H1 (cell line): ENCODE data around the gene MSTO1. TPM values are rescaled to one million over a fixed set of nuclear protein-coding genes. Genes with fewer than 3 reads are reported as not detected.

Source experiments
- CTCF ChIA-PET: fragments of 300-600 bp; sonication (Branson Sonifier 250); formaldehyde crosslinking; loops from one replicate; lab custom pipeline; 2021; ENCODE audit not compliant: partially characterized antibody; lab: Charles Lee
- POLR2A ChIA-PET: fragments of 300-600 bp; sonication (Branson Sonifier 250); formaldehyde crosslinking; loops from one replicate; lab custom pipeline; 2021; ENCODE audit warnings: inconsistent platforms; ENCODE audit not compliant: partially characterized antibody; lab: Charles Lee
- DNase-seq, 2 experiments: peaks; one replicate each; pipeline versions ENCODE4 v3.0.0 to v3.0.0-alpha.2; 2010 to 2022; ENCODE audit warnings: low spot score in 2 of 2, low read depth in 1 of 2, mixed read lengths in 1 of 2
- FAIRE-seq: peaks from 2 replicates; lab custom pipeline; 2011; peaks lifted over from hg19 to GRCh38; lab: Jason Lieb, UNC
- H2AFZ ChIP-seq: 2 replicates; pipeline ENCODE4 v1.8.1; 2012; ENCODE audit warnings: low read length, inconsistent platforms
- H2AK5ac ChIP-seq: 2 replicates; pipeline ENCODE4 v1.6.1; 2013; ENCODE audit warnings: low read depth, low read length
- H2BK120ac ChIP-seq: replicated peaks from 2 replicates; pipeline ENCODE3; 2013; ENCODE audit warnings: low read depth, low read length, inconsistent platforms
- H2BK12ac ChIP-seq: 2 replicates; pipeline ENCODE4 v1.6.1; 2013; ENCODE audit warnings: low read depth, low read length
- H2BK15ac ChIP-seq: 2 replicates; pipeline ENCODE4 v1.6.1; 2013; ENCODE audit warnings: low read length
- H2BK20ac ChIP-seq: 2 replicates; pipeline ENCODE4 v1.6.1; 2013; ENCODE audit warnings: low read length
- H2BK5ac ChIP-seq: 2 replicates; pipeline ENCODE4 v1.6.1; 2013; ENCODE audit warnings: low read depth, low read length
- H3K14ac ChIP-seq: 2 replicates; pipeline ENCODE4 v1.6.1; 2013; ENCODE audit warnings: inconsistent platforms; ENCODE audit not compliant: insufficient read length
- H3K18ac ChIP-seq: 2 replicates; pipeline ENCODE4 v1.6.1; 2013; ENCODE audit warnings: low read length; ENCODE audit errors: extremely low read depth
- H3K23ac ChIP-seq: 2 replicates; pipeline ENCODE4 v1.6.1; 2013; ENCODE audit warnings: inconsistent platforms; ENCODE audit not compliant: insufficient read length
- H3K23me2 ChIP-seq: 2 replicates; pipeline ENCODE4 v1.6.1; 2013; ENCODE audit warnings: low read depth, low read length
- H3K27ac ChIP-seq: 2 replicates; pipeline ENCODE4 v1.6.1; 2011; ENCODE audit warnings: low read depth, low read length, inconsistent platforms
- H3K27me3 ChIP-seq, 4 experiments: replicated peaks in 1 of 4; 1 replicate in 1 of 4; 2 replicates in 3 of 4; pipeline versions ENCODE4 v1.6.1 to v1.8.1; 2011 to 2013; ENCODE audit warnings: low read length in 3 of 4, mild to moderate bottlenecking in 3 of 4, inconsistent platforms in 2 of 4, mixed read lengths in 2 of 4, moderate library complexity in 1 of 4; ENCODE audit not compliant: control insufficient read depth in 3 of 4, insufficient read depth in 3 of 4; ENCODE audit errors: extremely low read depth in 1 of 4
- H3K36me3 ChIP-seq, 4 experiments: 2 replicates each; pipeline versions ENCODE4 v1.6.1 to v1.8.1; 2011 to 2013; ENCODE audit warnings: mild to moderate bottlenecking in 4 of 4, low read length in 3 of 4, moderate library complexity in 2 of 4, control low read depth in 1 of 4, inconsistent platforms in 1 of 4; ENCODE audit not compliant: insufficient read depth in 4 of 4, control insufficient read depth in 2 of 4
- H3K4ac ChIP-seq: replicated peaks from 2 replicates; pipeline ENCODE3; 2013; ENCODE audit warnings: low read length, low read depth, mixed read lengths, inconsistent platforms; ENCODE audit not compliant: insufficient read length
- H3K4me1 ChIP-seq, 4 experiments: replicated peaks in 1 of 4; 1 replicate in 1 of 4; 2 replicates in 3 of 4; pipeline versions ENCODE4 v1.6.1 to v1.8.1; 2011 to 2013; ENCODE audit warnings: low read length in 3 of 4, inconsistent platforms in 2 of 4, mixed read lengths in 1 of 4; ENCODE audit not compliant: insufficient read depth in 4 of 4, control insufficient read depth in 3 of 4
- H3K4me2 ChIP-seq, 2 experiments: 2 replicates each; pipeline versions ENCODE4 v1.6.1 to v1.8.1; 2011 to 2013; ENCODE audit warnings: low read depth in 2 of 2, low read length in 2 of 2, control low read depth in 1 of 2, inconsistent platforms in 1 of 2, mild to moderate bottlenecking in 1 of 2; ENCODE audit not compliant: insufficient read depth in 1 of 2
- H3K4me3 ChIP-seq, 4 experiments: fragments of 200-600, 300-600 bp in 1 of 4; sonication (generic), shearing (Covaris generic), sonication (Bioruptor Twin) in 1 of 4; 2 replicates each; pipeline versions ENCODE4 v1.5.1 to v1.8.1; 2011 to 2016; ENCODE audit warnings: low read length in 4 of 4, low read depth in 3 of 4, control low read depth in 2 of 4, inconsistent platforms in 2 of 4, mild to moderate bottlenecking in 2 of 4, mixed read lengths in 1 of 4, moderate library complexity in 1 of 4; ENCODE audit not compliant: insufficient read depth in 2 of 4; ENCODE audit errors: extremely low read depth in 1 of 4
- H3K56ac ChIP-seq: replicated peaks from 2 replicates; pipeline ENCODE3; 2013; ENCODE audit warnings: low read depth, mild to moderate bottlenecking, mixed read lengths, low read length, inconsistent platforms; ENCODE audit not compliant: insufficient read length
- H3K79me1 ChIP-seq: 2 replicates; pipeline ENCODE4 v1.6.1; 2013; ENCODE audit warnings: low read depth, low read length, control low read depth
- H3K79me2 ChIP-seq, 2 experiments: 2 replicates each; pipeline versions ENCODE4 v1.6.1 to v1.8.1; 2012 to 2013; ENCODE audit warnings: low read length in 2 of 2, mild to moderate bottlenecking in 2 of 2, inconsistent platforms in 1 of 2; ENCODE audit not compliant: insufficient read depth in 2 of 2, control insufficient read depth in 1 of 2
- H3K9ac ChIP-seq, 4 experiments: replicated peaks in 1 of 4; 1 replicate in 1 of 4; 2 replicates in 3 of 4; pipeline versions ENCODE4 v1.6.1 to v1.8.1; 2011 to 2013; ENCODE audit warnings: low read depth in 3 of 4, low read length in 3 of 4, control low read depth in 2 of 4, mild to moderate bottlenecking in 2 of 4, moderate library complexity in 2 of 4, inconsistent platforms in 1 of 4; ENCODE audit errors: extremely low read depth in 1 of 4
- H3K9me3 ChIP-seq, 2 experiments: 2 replicates each; pipeline versions ENCODE4 v1.6.1 to v1.8.1; 2012 to 2013; ENCODE audit warnings: mild to moderate bottlenecking in 2 of 2, moderate library complexity in 2 of 2, control low read depth in 1 of 2, inconsistent platforms in 1 of 2, low read depth in 1 of 2, low read length in 1 of 2, mixed read lengths in 1 of 2; ENCODE audit not compliant: insufficient read depth in 2 of 2
- H4K20me1 ChIP-seq, 2 experiments: replicated peaks in 1 of 2; 2 replicates each; pipeline versions ENCODE3 to v1.8.1; 2011 to 2013; ENCODE audit warnings: inconsistent platforms in 2 of 2, low read length in 2 of 2, mild to moderate bottlenecking in 1 of 2; ENCODE audit not compliant: insufficient read depth in 2 of 2, control insufficient read depth in 1 of 2
- H4K5ac ChIP-seq: 2 replicates; pipeline ENCODE4 v1.6.1; 2013; ENCODE audit warnings: low read length, low read depth, mixed read lengths, inconsistent platforms; ENCODE audit not compliant: insufficient read length
- H4K8ac ChIP-seq: 2 replicates; pipeline ENCODE4 v1.8.0; 2013; ENCODE audit warnings: mild to moderate bottlenecking, moderate library complexity, low read length, inconsistent platforms; ENCODE audit not compliant: insufficient read depth; ENCODE audit errors: extremely low read depth
- H4K91ac ChIP-seq: replicated peaks from 2 replicates; pipeline ENCODE3; 2013; ENCODE audit warnings: low read length, mixed read lengths, inconsistent platforms; ENCODE audit not compliant: insufficient read length
- BRCA1 ChIP-seq: IDR thresholded peaks from 2 replicates; pipeline ENCODE4 v1.6.1; 2012; ENCODE audit warnings: low read depth, low read length, improper control_type of control experiment
- CTBP2 ChIP-seq: IDR thresholded peaks from 2 replicates; pipeline ENCODE4 v1.7.0; 2011; ENCODE audit warnings: borderline replicate concordance, mild to moderate bottlenecking, moderate library complexity, mixed read lengths, low read length; ENCODE audit not compliant: insufficient read depth, insufficient read length
- EZH2 ChIP-seq: fragments of 200-600 bp; sonication (generic); IDR thresholded peaks from 2 replicates; pipeline ENCODE4 v1.7.1; 2012; ENCODE audit warnings: low read depth, mild to moderate bottlenecking, moderate library complexity, low read length, inconsistent platforms; ENCODE audit not compliant: severe bottlenecking
- HDAC6 ChIP-seq: IDR thresholded peaks from one replicate; pipeline ENCODE4 v1.7.1; 2012; ENCODE audit warnings: low read depth, mild to moderate bottlenecking, inconsistent platforms, low read length, moderate library complexity
- JUND ChIP-seq: IDR thresholded peaks from 2 replicates; pipeline ENCODE4 v1.6.1; 2011; ENCODE audit warnings: mild to moderate bottlenecking, improper control_type of control experiment, low read length
- NRF1 ChIP-seq: IDR thresholded peaks from 2 replicates; pipeline ENCODE4 v1.6.1; 2011; ENCODE audit warnings: mild to moderate bottlenecking, low read depth, low read length, improper control_type of control experiment
- POLR2A ChIP-seq, 2 experiments: IDR thresholded peaks; 1 replicate in 1 of 2; 2 replicates in 1 of 2; pipeline ENCODE4 v1.6.1; 2011; ENCODE audit warnings: low read depth in 2 of 2, low read length in 2 of 2, mild to moderate bottlenecking in 2 of 2; ENCODE audit errors: control extremely low read depth in 1 of 2
- RFX5 ChIP-seq: IDR thresholded peaks from 2 replicates; pipeline ENCODE4 v1.6.1; 2011; ENCODE audit warnings: low read depth, low read length, improper control_type of control experiment, borderline replicate concordance
- SIN3A ChIP-seq, 2 experiments: IDR thresholded peaks in 1 of 2; conservative IDR thresholded peaks in 1 of 2; 2 replicates each; pipeline ENCODE4 v1.6.1; 2011 to 2012; ENCODE audit warnings: low read length in 2 of 2, improper control_type of control experiment in 1 of 2, low read depth in 1 of 2, mild to moderate bottlenecking in 1 of 2
- WGBS, 2 experiments: shearing (Covaris generic) in 1 of 2; methylation state at CpG; one replicate each; pipeline versions ENCODE4 v1.1.6 to v1.1.7; 2013 to 2015; ENCODE audit warnings: low lambda C conversion rate in 2 of 2, mixed read lengths in 2 of 2, inconsistent platforms in 1 of 2, low coverage in 1 of 2, missing lambda C conversion rate in 1 of 2; ENCODE audit not compliant: insufficient replicate concordance in 2 of 2, insufficient coverage in 1 of 2, insufficient read length in 1 of 2; ENCODE audit errors: extremely low coverage in 1 of 2, missing lambda C conversion rate in 1 of 2; 5-methylcytosine and 5-hydroxymethylcytosine counted together
- polyA plus RNA-seq, 7 experiments: library from polyadenylated mRNA; depleted of rRNA in 3 of 7; stranded (reverse) in 5 of 7; unstranded in 2 of 7; fragments of >200 nt in 5 of 7; fragments of 200-250 nt in 2 of 7; gene quantifications; 1 replicate in 5 of 7; 2 replicates in 1 of 7; 4 replicates in 1 of 7; pipeline versions ENCODE4 v1.2.1 to v1.2.3, GENCODE V29; 2011 to 2013; ENCODE audit warnings: missing spikeins in 2 of 7, mixed read lengths in 2 of 7
- total RNA-seq: library from RNA; stranded (reverse); fragmentation: NEBNext Ultra II Directional; extraction: Animal tissue kit (Norgen Biotek cat#: 25700); gene quantifications from 2 replicates; pipeline ENCODE4 v1.2.1, GENCODE V29; 2021
- TF ChIP-seq, protein P1 (sequence below), 3 experiments: IDR thresholded peaks; 1 replicate in 2 of 3; 2 replicates in 1 of 3; pipeline versions ENCODE4 v1.5.1 to v1.6.1; 2011; ENCODE audit warnings: low read length in 3 of 3, mild to moderate bottlenecking in 3 of 3, inconsistent platforms in 2 of 3, low read depth in 1 of 3, moderate library complexity in 1 of 3; ENCODE audit not compliant: insufficient read depth in 1 of 3; ENCODE audit errors: control extremely low read depth in 1 of 3
- TF ChIP-seq, protein P2 (sequence below): IDR thresholded peaks from 2 replicates; pipeline ENCODE4 v1.6.1; 2011; ENCODE audit warnings: low read depth, mild to moderate bottlenecking, low read length; ENCODE audit not compliant: insufficient read depth

Gene MSTO1
- total and polyA plus RNA-seq, 2 of the 8 experiments (the other 6 are each of a cell fraction or from before 2014, with no cell fraction given) = 40.5 to 51.0 TPM

DNA sequence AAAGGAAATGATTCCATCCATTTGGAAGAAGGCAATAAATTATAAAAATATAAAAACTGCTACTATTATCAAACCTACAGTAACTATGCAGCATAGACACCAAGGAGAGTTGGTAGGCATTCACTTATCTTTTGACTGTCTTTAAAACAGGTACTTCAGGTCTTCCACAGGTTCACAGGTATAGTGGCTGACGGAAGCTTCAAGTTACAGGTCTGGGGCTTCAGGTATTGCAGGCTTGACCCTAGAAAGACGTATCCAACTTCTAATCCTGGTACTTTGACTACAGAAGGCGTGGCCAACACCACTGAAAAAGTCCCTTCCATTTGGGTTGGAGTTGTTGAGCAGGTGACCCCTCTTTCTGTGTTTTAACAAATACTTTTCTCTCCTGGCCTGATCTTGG is 42.9 kb downstream of the MSTO1 start:
- CTCF ChIA-PET = interaction anchor here (0.8 to 1.2 kb wide), 2 partner anchors 29 to 402 kb away, joined by 3 to 4 read pairs; no protein-coding TSS in a partner anchor
- POLR2A ChIA-PET = interaction anchor here (0.6 kb wide), 1 partner anchor 242 kb away, joined by 3 read pairs; no protein-coding TSS in a partner anchor
- no peaks in the 10 kb centered on the region for H3K79me2 ChIP-seq
- H3K4me2 ChIP-seq = no peak overlapping the region
- H3K56ac ChIP-seq = no peak overlapping the region
- H3K36me3 ChIP-seq = no peaks in the 10 kb centered on the region
- no peak overlapping the region for H3K14ac ChIP-seq
- no peak overlapping the region for H3K27ac ChIP-seq
- no peak overlapping the region for H3K23ac ChIP-seq
- no peaks in the 10 kb centered on the region for H3K4me1 ChIP-seq
- H3K4ac ChIP-seq = no peak overlapping the region
- FAIRE-seq (no peak), DNase-seq (no peak)
- no peak overlapping the region for H4K91ac ChIP-seq
- no peak overlapping the region for H2AFZ ChIP-seq
- H3K27me3 ChIP-seq = no peaks in the 10 kb centered on the region; a peak in 1 of 7 replicates
- no peak overlapping the region for H4K8ac ChIP-seq
- no peak overlapping the region for H2BK20ac ChIP-seq
- 86% methylated on average over 3 of the region's 3 CpGs; no CpG with 5 or more reads in 1 of the 2 experiments for WGBS, 2 experiments
- H2BK5ac ChIP-seq = no peak overlapping the region
- H4K5ac ChIP-seq = no peak overlapping the region
- H3K79me1 ChIP-seq = no peaks in the 10 kb centered on the region
- 0 out of 4 replicates have a peak, but pooled peaks cover 0 to 5% of the 10 kb centered on the region in 2 experiments for H3K9me3 ChIP-seq
- no peak overlapping the region for H2BK15ac ChIP-seq
- H3K23me2 ChIP-seq = no peaks in the 10 kb centered on the region
- no peak overlapping the region for H2BK120ac ChIP-seq
- H3K18ac ChIP-seq = no peak overlapping the region
- H2AK5ac ChIP-seq = no peak overlapping the region
- no peak overlapping the region for H2BK12ac ChIP-seq
- H3K9ac ChIP-seq = no peak overlapping the region
- H4K20me1 ChIP-seq = no peaks in the 10 kb centered on the region
- H3K4me3 ChIP-seq = no peak overlapping the region
- TF ChIP-seq POLR2A (IDR thresholded peaks at IDR 0.05; ENCODE audit: control extremely low read depth in 1 of 2, low read depth in 2 of 2, low read length in 2 of 2) (no peak), CTBP2 (no peak), HDAC6 (no peak), EZH2 (no peak), SIN3A (conservative IDR thresholded peaks at IDR 0.05 in 1 of 2, IDR thresholded peaks at IDR 0.05 in 1 of 2; ENCODE audit: low read depth in 1 of 2, low read length in 2 of 2) (no peak), RFX5 (no peak), BRCA1 (no peak), JUND (no peak), NRF1 (no peak)
- TF ChIP-seq, protein P1, sequence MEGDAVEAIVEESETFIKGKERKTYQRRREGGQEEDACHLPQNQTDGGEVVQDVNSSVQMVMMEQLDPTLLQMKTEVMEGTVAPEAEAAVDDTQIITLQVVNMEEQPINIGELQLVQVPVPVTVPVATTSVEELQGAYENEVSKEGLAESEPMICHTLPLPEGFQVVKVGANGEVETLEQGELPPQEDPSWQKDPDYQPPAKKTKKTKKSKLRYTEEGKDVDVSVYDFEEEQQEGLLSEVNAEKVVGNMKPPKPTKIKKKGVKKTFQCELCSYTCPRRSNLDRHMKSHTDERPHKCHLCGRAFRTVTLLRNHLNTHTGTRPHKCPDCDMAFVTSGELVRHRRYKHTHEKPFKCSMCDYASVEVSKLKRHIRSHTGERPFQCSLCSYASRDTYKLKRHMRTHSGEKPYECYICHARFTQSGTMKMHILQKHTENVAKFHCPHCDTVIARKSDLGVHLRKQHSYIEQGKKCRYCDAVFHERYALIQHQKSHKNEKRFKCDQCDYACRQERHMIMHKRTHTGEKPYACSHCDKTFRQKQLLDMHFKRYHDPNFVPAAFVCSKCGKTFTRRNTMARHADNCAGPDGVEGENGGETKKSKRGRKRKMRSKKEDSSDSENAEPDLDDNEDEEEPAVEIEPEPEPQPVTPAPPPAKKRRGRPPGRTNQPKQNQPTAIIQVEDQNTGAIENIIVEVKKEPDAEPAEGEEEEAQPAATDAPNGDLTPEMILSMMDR (IDR thresholded peaks at IDR 0.05; ENCODE audit: control extremely low read depth in 1 of 3, insufficient read depth in 1 of 3, low read depth in 1 of 3, low read length in 3 of 3) = no peak
- TF ChIP-seq, protein P2, sequence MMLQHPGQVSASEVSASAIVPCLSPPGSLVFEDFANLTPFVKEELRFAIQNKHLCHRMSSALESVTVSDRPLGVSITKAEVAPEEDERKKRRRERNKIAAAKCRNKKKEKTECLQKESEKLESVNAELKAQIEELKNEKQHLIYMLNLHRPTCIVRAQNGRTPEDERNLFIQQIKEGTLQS = no peak
